ENCODE results near the gene MINAR1. TPM values are rescaled to one million over a fixed set of nuclear protein-coding genes. Genes with fewer than 3 reads are reported as not detected.

Gene MINAR1
- total RNA-seq, 2 experiments from 2014 or later: 0.11 to 0.14 TPM

DNA sequence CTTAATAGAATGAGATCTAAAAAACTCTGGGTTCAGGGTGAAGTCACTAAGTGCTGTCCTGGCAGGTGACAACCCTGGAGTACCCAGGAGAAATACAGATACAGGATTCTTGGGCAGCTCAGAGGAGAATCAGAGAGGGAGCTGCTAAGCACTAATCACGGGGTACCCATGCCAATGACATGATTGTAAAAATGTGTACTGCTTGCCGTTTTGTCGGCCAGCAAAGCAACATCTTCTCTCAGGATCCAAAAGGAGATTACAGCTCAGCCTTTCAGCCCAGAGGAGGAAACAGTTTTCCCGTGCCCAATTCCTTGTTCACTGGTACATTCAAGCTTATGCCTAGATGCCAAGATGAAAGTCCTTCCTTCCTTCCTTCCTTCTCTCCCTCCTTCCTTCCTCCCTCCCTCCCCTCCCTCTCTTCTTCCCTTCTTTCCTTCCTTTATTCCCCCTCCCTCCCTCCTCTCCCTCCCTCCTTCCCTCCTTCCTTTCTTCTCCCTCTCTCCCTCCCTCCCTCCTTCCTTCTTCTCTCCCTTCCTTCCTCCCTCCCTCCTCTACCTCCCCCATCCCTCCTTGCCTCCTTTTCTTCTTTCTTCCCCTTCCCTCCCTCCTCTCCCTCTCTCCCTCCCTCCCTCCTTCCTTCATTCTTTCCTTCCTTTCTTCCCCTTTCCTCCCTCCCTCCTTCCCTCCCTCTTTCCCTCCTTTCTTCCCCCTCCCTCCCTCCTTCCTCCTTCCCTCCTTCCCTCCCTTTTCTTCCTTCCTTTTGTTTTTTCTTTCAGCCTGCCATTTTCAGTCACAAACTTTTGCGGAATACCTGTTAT, 4.1 kb upstream of the MINAR1 start:
- peaks cover 64% of the 10 kb centered on the region for H3K27me3 Mint-ChIP-seq
- H3K4me3 Mint-ChIP-seq: no peak overlapping the region
- POLR2A ChIA-PET: no interaction called here
- H3K27me3 ChIP-seq (ENCODE audit: control insufficient read depth in 1 of 2, insufficient read depth in 2 of 2, low read length in 2 of 2): peaks cover 28 to 47% of the 10 kb centered on the region in 2 experiments
- CTCF ChIA-PET: no interaction called here
- intact Hi-C loops (cut with DNase I, micrococcal nuclease): no loop called here
- peaks cover 0 to 11% of the 10 kb centered on the region in 2 experiments for H3K9me3 ChIP-seq (ENCODE audit: control insufficient read depth in 1 of 2, insufficient read depth in 1 of 2, low read length in 2 of 2)
- no peak overlapping the region for H3K27ac ChIP-seq (ENCODE audit: low read depth in 1 of 2, low read length in 2 of 2)
- H3K36me3 ChIP-seq (ENCODE audit: insufficient read depth, low read length): no peaks in the 10 kb centered on the region
- no peaks in the 10 kb centered on the region for H3K36me3 Mint-ChIP-seq (ENCODE audit: low read depth)
- no peaks in the 10 kb centered on the region for H3K9me3 Mint-ChIP-seq
- no peak for ATAC-seq (ENCODE audit: poor library complexity)
- no peak for DNase-seq
- peaks cover 4% of the 10 kb centered on the region for H3K4me1 Mint-ChIP-seq (ENCODE audit: low read depth)
- H3K27ac Mint-ChIP-seq: no peak overlapping the region
- no peak overlapping the region for H3K4me3 ChIP-seq (ENCODE audit: low read length)
- TF ChIP-seq, protein P1, sequence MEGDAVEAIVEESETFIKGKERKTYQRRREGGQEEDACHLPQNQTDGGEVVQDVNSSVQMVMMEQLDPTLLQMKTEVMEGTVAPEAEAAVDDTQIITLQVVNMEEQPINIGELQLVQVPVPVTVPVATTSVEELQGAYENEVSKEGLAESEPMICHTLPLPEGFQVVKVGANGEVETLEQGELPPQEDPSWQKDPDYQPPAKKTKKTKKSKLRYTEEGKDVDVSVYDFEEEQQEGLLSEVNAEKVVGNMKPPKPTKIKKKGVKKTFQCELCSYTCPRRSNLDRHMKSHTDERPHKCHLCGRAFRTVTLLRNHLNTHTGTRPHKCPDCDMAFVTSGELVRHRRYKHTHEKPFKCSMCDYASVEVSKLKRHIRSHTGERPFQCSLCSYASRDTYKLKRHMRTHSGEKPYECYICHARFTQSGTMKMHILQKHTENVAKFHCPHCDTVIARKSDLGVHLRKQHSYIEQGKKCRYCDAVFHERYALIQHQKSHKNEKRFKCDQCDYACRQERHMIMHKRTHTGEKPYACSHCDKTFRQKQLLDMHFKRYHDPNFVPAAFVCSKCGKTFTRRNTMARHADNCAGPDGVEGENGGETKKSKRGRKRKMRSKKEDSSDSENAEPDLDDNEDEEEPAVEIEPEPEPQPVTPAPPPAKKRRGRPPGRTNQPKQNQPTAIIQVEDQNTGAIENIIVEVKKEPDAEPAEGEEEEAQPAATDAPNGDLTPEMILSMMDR (IDR thresholded peaks at IDR 0.05): no peak
- peaks cover 3% of the 10 kb centered on the region for H3K4me1 ChIP-seq (ENCODE audit: insufficient read depth, low read length)

DNA sequence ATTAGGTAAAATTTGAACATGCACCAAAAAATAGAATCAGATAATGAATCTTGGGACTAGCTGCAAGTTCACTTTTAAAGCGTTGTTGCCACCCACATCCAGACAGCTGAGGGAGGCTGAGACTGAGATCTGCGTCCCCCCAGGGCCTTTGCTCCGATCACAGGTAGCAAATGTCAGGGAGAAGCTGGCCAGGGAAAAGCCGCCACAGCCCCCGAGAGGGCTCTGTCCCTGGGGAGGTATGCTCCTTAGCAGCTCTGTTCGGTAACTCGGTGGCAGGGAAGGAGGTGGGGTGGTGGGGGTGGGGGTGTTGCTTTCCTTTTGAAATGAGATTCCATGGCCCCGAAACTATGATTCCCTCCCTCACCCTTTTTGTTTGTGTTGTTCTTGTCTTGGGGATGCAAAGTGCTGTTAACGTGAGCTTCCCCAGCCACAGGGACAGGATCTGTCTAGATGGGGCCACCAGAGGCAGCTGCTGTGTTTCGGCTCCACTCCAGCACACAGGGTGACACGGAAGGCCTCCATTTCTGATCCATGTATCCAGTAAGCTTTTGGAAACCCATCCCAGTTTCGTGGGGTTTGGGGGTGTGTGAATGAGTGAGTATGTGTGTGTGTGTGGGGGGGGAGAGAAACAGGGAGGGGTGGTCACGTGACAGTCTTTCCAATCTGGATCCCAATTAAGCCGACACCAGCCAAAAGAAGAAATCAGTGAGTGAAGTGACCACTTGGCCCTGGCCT, 1.1 kb upstream of the MINAR1 start:
- H3K4me1 Mint-ChIP-seq (ENCODE audit: low read depth): peaks cover 4% of the 10 kb centered on the region
- Histone ChIP-seq H3K4me3 (ENCODE audit: low read length) (no peak overlapping the region), H3K36me3 (ENCODE audit: insufficient read depth, low read length) (no peaks in the 10 kb centered on the region), H3K27me3 (ENCODE audit: control insufficient read depth in 1 of 2, insufficient read depth in 2 of 2, low read length in 2 of 2) (peaks cover 37 to 53% of the 10 kb centered on the region in 2 experiments), H3K9me3 (ENCODE audit: control insufficient read depth in 1 of 2, insufficient read depth in 1 of 2, low read length in 2 of 2) (peaks cover 0 to 7% of the 10 kb centered on the region in 2 experiments), H3K27ac (ENCODE audit: low read depth in 1 of 2, low read length in 2 of 2) (no peak overlapping the region), H3K4me1 (ENCODE audit: insufficient read depth, low read length) (peaks cover 3% of the 10 kb centered on the region)
- no peak for DNase-seq
- no peaks in the 10 kb centered on the region for H3K36me3 Mint-ChIP-seq (ENCODE audit: low read depth)
- H3K27me3 Mint-ChIP-seq: peaks cover 79% of the 10 kb centered on the region
- ChIA-PET POLR2A (interaction anchor here (0.6 kb wide), 1 partner anchor 404 kb away, joined by 4 read pairs; no protein-coding TSS in a partner anchor), CTCF (no interaction called here)
- no peaks in the 10 kb centered on the region for H3K9me3 Mint-ChIP-seq
- TF ChIP-seq, protein P1 (IDR thresholded peaks at IDR 0.05): no peak
- no peak overlapping the region for H3K27ac Mint-ChIP-seq
- ATAC-seq (ENCODE audit: poor library complexity): no peak
- no peak overlapping the region for H3K4me3 Mint-ChIP-seq
- intact Hi-C loops (cut with DNase I, micrococcal nuclease): no loop called here

DNA sequence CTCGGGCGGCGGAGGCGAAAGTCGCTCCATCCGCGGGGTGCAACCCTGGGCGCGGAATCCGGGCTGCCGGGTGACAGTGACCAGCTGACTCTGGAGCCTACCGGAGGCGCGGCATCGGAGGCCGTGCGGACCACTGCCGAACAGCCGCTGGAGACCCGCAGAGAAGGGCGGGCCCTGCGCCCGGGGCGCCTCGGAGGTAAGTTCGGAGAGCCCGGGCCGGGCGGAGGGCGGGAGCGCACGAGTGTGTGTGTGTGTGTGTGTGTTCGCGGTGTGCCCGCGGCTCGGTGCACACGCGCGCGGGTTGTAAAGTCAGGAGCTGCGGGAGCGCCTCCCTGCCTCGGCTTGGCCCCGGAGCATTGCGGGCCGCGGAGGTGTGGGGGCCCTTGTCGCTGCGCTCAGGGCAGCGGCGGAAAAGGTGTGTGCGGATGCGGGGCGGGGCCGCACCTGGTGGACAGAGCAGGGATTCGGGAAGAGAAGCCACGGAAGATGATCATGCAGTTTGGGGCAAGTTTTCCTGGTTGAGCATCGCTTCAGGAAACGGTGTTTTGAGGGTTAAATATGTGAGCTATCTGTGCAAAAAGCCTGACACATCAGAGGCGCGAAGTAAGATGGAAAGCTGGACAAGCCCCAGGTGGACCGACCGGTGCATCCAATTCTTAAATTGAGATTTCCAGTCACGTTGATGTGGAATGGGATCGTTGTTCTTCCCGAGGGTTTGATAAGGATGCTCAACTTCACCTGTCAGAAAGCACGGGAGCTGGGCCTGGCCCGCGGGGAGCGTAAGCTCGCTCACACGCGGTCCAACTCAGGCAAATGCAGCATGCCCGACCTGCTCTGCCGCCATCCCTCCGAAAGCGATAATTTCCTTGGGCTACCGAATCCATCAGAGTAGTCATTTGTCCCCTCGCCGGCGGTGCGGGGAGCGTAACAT, 474 bp downstream of the MINAR1 start:
- ChIA-PET CTCF (no interaction called here), POLR2A (no interaction called here)
- ATAC-seq (ENCODE audit: poor library complexity): no peak
- no peaks in the 10 kb centered on the region for H3K36me3 ChIP-seq (ENCODE audit: insufficient read depth, low read length)
- no peak overlapping the region for H3K4me3 ChIP-seq (ENCODE audit: low read length)
- H3K27me3 ChIP-seq (ENCODE audit: control insufficient read depth in 1 of 2, insufficient read depth in 2 of 2, low read length in 2 of 2): peaks cover 37 to 50% of the 10 kb centered on the region in 2 experiments
- Mint-ChIP-seq H3K4me1 (ENCODE audit: low read depth) (peaks cover 4% of the 10 kb centered on the region), H3K27me3 (peaks cover 75% of the 10 kb centered on the region), H3K27ac (no peak overlapping the region), H3K9me3 (no peaks in the 10 kb centered on the region), H3K36me3 (ENCODE audit: low read depth) (no peaks in the 10 kb centered on the region), H3K4me3 (no peak overlapping the region)
- H3K4me1 ChIP-seq (ENCODE audit: insufficient read depth, low read length): peaks cover 3% of the 10 kb centered on the region
- TF ChIP-seq, protein P1 (IDR thresholded peaks at IDR 0.05): no peak
- no peak for DNase-seq
- peaks cover 0 to 4% of the 10 kb centered on the region in 2 experiments for H3K9me3 ChIP-seq (ENCODE audit: control insufficient read depth in 1 of 2, insufficient read depth in 1 of 2, low read length in 2 of 2)
- intact Hi-C loops (cut with DNase I, micrococcal nuclease): no loop called here
- no peak overlapping the region for H3K27ac ChIP-seq (ENCODE audit: low read depth in 1 of 2, low read length in 2 of 2)
